Measurements from ENCODE around the gene KICS2.

KICS2 gene

GRCh38 chr12:64187794-64188193 lies 34.3 kb downstream of the KICS2 start:
- Histone ChIP-seq H3K9me3 (ENCODE audit: insufficient read depth, low read depth, low read length) (no peaks in the 10 kb centered on the region), H3K27ac (ENCODE audit: low read length) (no peak overlapping the region), H3K4me1 (ENCODE audit: insufficient read depth, low read length) (no peaks in the 10 kb centered on the region), H3K27me3 (ENCODE audit: insufficient read depth, low read length) (no peaks in the 10 kb centered on the region), H3K36me3 (ENCODE audit: insufficient read depth, low read depth, low read length) (no peaks in the 10 kb centered on the region), H3K9ac (ENCODE audit: low read depth, low read length) (no peak overlapping the region), H3K4me3 (ENCODE audit: low read length) (no peak overlapping the region)

GRCh38 chr12:64187370-64187769 lies 34.7 kb downstream of the KICS2 start:
- H3K27ac ChIP-seq (ENCODE audit: low read length) = no peak overlapping the region
- no peak overlapping the region for H3K9ac ChIP-seq (ENCODE audit: low read depth, low read length)

GRCh38 chr12:64186789-64187188 lies 35.3 kb downstream of the KICS2 start:
- no peaks in the 10 kb centered on the region for H3K9me3 ChIP-seq (ENCODE audit: insufficient read depth, low read depth, low read length)
- H3K27ac ChIP-seq (ENCODE audit: low read length) = no peak overlapping the region
- H3K36me3 ChIP-seq (ENCODE audit: insufficient read depth, low read depth, low read length) = no peaks in the 10 kb centered on the region
- no peaks in the 10 kb centered on the region; the same call in 1 of the 2 replicates for H3K4me1 ChIP-seq (ENCODE audit: insufficient read depth, low read length)
- no peak overlapping the region for H3K9ac ChIP-seq (ENCODE audit: low read depth, low read length)
- H3K4me3 ChIP-seq (ENCODE audit: low read length) = no peak overlapping the region
- H3K27me3 ChIP-seq (ENCODE audit: insufficient read depth, low read length) = no peaks in the 10 kb centered on the region

More at GRCh38 chr12:64187370-64187769, 34.7 kb downstream of the KICS2 start:
- Histone ChIP-seq H3K4me3 (ENCODE audit: low read length) (no peak overlapping the region), H3K27me3 (ENCODE audit: insufficient read depth, low read length) (no peaks in the 10 kb centered on the region), H3K4me1 (ENCODE audit: insufficient read depth, low read length) (no peaks in the 10 kb centered on the region), H3K9me3 (ENCODE audit: insufficient read depth, low read depth, low read length) (no peaks in the 10 kb centered on the region), H3K36me3 (ENCODE audit: insufficient read depth, low read depth, low read length) (no peaks in the 10 kb centered on the region)

GRCh38 chr12:64184216-64184615 lies 37.9 kb downstream of the KICS2 start:
- no peaks in the 10 kb centered on the region for H3K36me3 ChIP-seq (ENCODE audit: insufficient read depth, low read depth, low read length)
- no peak overlapping the region for H3K27ac ChIP-seq (ENCODE audit: low read length)
- H3K4me1 ChIP-seq (ENCODE audit: insufficient read depth, low read length) = no peaks in the 10 kb centered on the region; the same call in 1 of the 2 replicates
- H3K9ac ChIP-seq (ENCODE audit: low read depth, low read length) = no peak overlapping the region
- no peaks in the 10 kb centered on the region for H3K9me3 ChIP-seq (ENCODE audit: insufficient read depth, low read depth, low read length)
- H3K4me3 ChIP-seq (ENCODE audit: low read length) = no peak overlapping the region
- no peaks in the 10 kb centered on the region for H3K27me3 ChIP-seq (ENCODE audit: insufficient read depth, low read length)

GRCh38 chr12:64181430-64182291 lies 40.4 kb downstream of the KICS2 start:
- H3K4me3 ChIP-seq (ENCODE audit: low read length) = no peak overlapping the region
- no peaks in the 10 kb centered on the region; the same call in 1 of the 2 replicates for H3K4me1 ChIP-seq (ENCODE audit: insufficient read depth, low read length)
- H3K36me3 ChIP-seq (ENCODE audit: insufficient read depth, low read depth, low read length) = no peaks in the 10 kb centered on the region
- no peak overlapping the region for H3K27ac ChIP-seq (ENCODE audit: low read length)
- H3K27me3 ChIP-seq (ENCODE audit: insufficient read depth, low read length) = no peaks in the 10 kb centered on the region
- no peaks in the 10 kb centered on the region for H3K9me3 ChIP-seq (ENCODE audit: insufficient read depth, low read depth, low read length)
- no peak overlapping the region for H3K9ac ChIP-seq (ENCODE audit: low read depth, low read length)

GRCh38 chr12:64180951-64181350 lies 41.1 kb downstream of the KICS2 start:
- Histone ChIP-seq H3K36me3 (ENCODE audit: insufficient read depth, low read depth, low read length) (no peaks in the 10 kb centered on the region), H3K9ac (ENCODE audit: low read depth, low read length) (no peak overlapping the region), H3K27ac (ENCODE audit: low read length) (no peak overlapping the region), H3K4me1 (ENCODE audit: insufficient read depth, low read length) (no peaks in the 10 kb centered on the region; the same call in 1 of the 2 replicates), H3K27me3 (ENCODE audit: insufficient read depth, low read length) (no peaks in the 10 kb centered on the region), H3K4me3 (ENCODE audit: low read length) (no peak overlapping the region), H3K9me3 (ENCODE audit: insufficient read depth, low read depth, low read length) (no peaks in the 10 kb centered on the region)

GRCh38 chr12:64178122-64178521 lies 44.0 kb downstream of the KICS2 start:
- Histone ChIP-seq H3K4me3 (ENCODE audit: low read length) (no peak overlapping the region), H3K36me3 (ENCODE audit: insufficient read depth, low read depth, low read length) (no peaks in the 10 kb centered on the region), H3K9me3 (ENCODE audit: insufficient read depth, low read depth, low read length) (no peaks in the 10 kb centered on the region), H3K27me3 (ENCODE audit: insufficient read depth, low read length) (no peaks in the 10 kb centered on the region), H3K27ac (ENCODE audit: low read length) (no peak overlapping the region), H3K4me1 (ENCODE audit: insufficient read depth, low read length) (no peaks in the 10 kb centered on the region; the same call in 1 of the 2 replicates), H3K9ac (ENCODE audit: low read depth, low read length) (no peak overlapping the region)

- Histone ChIP-seq H3K4me1 (ENCODE audit: insufficient read depth, low read length) (peaks cover under 1% of the 10 kb centered on the region), H3K27me3 (ENCODE audit: insufficient read depth, low read length) (no peaks in the 10 kb centered on the region), H3K9me3 (ENCODE audit: insufficient read depth, low read depth, low read length) (no peaks in the 10 kb centered on the region), H3K27ac (ENCODE audit: low read length) (no peak overlapping the region), H3K36me3 (ENCODE audit: insufficient read depth, low read depth, low read length) (no peaks in the 10 kb centered on the region), H3K9ac (ENCODE audit: low read depth, low read length) (no peak overlapping the region), H3K4me3 (ENCODE audit: low read length) (no peak overlapping the region)
These were observed 45.1 kb downstream of the KICS2 start for GRCh38 chr12:64177001-64177400.

- Histone ChIP-seq H3K9me3 (ENCODE audit: insufficient read depth, low read depth, low read length) (no peaks in the 10 kb centered on the region), H3K27ac (ENCODE audit: low read length) (no peak overlapping the region), H3K9ac (ENCODE audit: low read depth, low read length) (no peak overlapping the region), H3K36me3 (ENCODE audit: insufficient read depth, low read depth, low read length) (no peaks in the 10 kb centered on the region), H3K4me1 (ENCODE audit: insufficient read depth, low read length) (peaks cover 16% of the 10 kb centered on the region), H3K27me3 (ENCODE audit: insufficient read depth, low read length) (no peaks in the 10 kb centered on the region), H3K4me3 (ENCODE audit: low read length) (no peak overlapping the region)
These were observed 46.7 kb downstream of the KICS2 start for GRCh38 chr12:64175254-64175945.

GRCh38 chr12:64173456-64173855 lies 48.6 kb downstream of the KICS2 start:
- Histone ChIP-seq H3K9ac (ENCODE audit: low read depth, low read length) (no peak overlapping the region), H3K36me3 (ENCODE audit: insufficient read depth, low read depth, low read length) (no peaks in the 10 kb centered on the region), H3K4me1 (ENCODE audit: insufficient read depth, low read length) (peaks cover 19% of the 10 kb centered on the region), H3K4me3 (ENCODE audit: low read length) (no peak overlapping the region), H3K27ac (ENCODE audit: low read length) (no peak overlapping the region), H3K9me3 (ENCODE audit: insufficient read depth, low read depth, low read length) (no peaks in the 10 kb centered on the region), H3K27me3 (ENCODE audit: insufficient read depth, low read length) (no peaks in the 10 kb centered on the region)
